Neural progenitor cell (in vitro differentiated cells): ENCODE measurements around the gene OPCML.
A peak's percentile ranks its signal among the peaks of the same experiment; 100 is the strongest.

ENCODE experiments used
- EZH2 ChIP-seq: fragments of 200-600 bp; sonication (generic); IDR thresholded peaks from 2 replicates; pipeline ENCODE4 v1.6.1; 2017; ENCODE audit warnings: antibody characterized with exemption, mild to moderate bottlenecking, moderate library complexity
- EZH2phosphoT487 ChIP-seq: fragments of 200-600 bp; sonication (generic); IDR thresholded peaks from 2 replicates; pipeline ENCODE4 v1.6.1; 2017; ENCODE audit warnings: antibody characterized with exemption
- TF ChIP-seq, protein P1 (sequence below): fragments of 200-600 bp; sonication (generic); IDR thresholded peaks from 2 replicates; pipeline ENCODE4 v1.5.1; 2017; ENCODE audit warnings: antibody characterized with exemption, mild to moderate bottlenecking

DNA sequence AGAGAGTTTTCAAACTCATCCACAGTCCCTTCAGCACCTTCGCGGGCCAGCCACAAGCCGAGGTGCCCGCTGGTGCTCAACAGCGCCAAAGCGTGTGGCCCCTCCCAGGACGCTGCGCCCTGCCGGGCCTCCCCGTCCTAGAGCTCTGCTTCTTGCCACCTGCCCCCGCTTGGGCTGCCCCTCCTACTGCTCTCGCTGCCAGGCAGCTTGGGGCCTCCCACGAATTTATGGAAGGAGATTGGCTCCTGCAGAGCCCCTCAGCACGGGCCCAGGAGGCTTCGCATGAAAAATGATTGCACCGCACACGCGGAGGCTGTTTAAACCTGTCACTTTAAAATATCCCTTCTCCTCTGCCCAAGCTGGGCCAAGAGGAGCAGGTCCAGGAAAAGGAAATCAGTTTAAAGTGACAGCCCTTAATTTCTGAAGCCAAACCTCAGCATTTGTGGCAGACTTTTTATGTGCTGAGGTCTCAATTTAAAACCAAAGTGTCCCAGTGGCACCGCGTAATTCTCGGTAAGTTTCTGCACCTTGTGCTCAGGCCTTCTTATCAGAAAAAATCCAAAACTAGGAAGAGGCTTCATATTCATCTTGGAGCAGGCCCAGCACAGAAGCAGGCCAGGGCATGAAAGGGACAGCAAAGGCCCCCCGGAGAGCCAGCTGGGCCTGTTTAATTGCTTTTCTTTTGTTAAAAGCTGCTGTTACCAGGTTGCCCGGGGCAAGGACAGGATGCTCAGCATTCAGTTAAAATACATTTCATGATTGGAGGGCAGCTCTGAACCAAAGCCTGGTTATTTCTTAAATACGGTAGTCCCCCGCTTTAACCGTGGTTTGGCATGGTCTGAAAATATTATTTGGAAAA, 303.6 kb downstream of the OPCML start:
- TF ChIP-seq, protein P1, sequence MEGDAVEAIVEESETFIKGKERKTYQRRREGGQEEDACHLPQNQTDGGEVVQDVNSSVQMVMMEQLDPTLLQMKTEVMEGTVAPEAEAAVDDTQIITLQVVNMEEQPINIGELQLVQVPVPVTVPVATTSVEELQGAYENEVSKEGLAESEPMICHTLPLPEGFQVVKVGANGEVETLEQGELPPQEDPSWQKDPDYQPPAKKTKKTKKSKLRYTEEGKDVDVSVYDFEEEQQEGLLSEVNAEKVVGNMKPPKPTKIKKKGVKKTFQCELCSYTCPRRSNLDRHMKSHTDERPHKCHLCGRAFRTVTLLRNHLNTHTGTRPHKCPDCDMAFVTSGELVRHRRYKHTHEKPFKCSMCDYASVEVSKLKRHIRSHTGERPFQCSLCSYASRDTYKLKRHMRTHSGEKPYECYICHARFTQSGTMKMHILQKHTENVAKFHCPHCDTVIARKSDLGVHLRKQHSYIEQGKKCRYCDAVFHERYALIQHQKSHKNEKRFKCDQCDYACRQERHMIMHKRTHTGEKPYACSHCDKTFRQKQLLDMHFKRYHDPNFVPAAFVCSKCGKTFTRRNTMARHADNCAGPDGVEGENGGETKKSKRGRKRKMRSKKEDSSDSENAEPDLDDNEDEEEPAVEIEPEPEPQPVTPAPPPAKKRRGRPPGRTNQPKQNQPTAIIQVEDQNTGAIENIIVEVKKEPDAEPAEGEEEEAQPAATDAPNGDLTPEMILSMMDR = no peak
- TF ChIP-seq EZH2phosphoT487 = peak; percentile 84
- no peak for TF ChIP-seq EZH2
